AG08396 (cell line): Measurements from ENCODE around the gene RASD1.

Experiments
- DNase-seq: peaks from one replicate; pipeline ENCODE4 v3.0.0; 2012; ENCODE audit warnings: low spot score, mixed read lengths

Gene RASD1

DNA sequence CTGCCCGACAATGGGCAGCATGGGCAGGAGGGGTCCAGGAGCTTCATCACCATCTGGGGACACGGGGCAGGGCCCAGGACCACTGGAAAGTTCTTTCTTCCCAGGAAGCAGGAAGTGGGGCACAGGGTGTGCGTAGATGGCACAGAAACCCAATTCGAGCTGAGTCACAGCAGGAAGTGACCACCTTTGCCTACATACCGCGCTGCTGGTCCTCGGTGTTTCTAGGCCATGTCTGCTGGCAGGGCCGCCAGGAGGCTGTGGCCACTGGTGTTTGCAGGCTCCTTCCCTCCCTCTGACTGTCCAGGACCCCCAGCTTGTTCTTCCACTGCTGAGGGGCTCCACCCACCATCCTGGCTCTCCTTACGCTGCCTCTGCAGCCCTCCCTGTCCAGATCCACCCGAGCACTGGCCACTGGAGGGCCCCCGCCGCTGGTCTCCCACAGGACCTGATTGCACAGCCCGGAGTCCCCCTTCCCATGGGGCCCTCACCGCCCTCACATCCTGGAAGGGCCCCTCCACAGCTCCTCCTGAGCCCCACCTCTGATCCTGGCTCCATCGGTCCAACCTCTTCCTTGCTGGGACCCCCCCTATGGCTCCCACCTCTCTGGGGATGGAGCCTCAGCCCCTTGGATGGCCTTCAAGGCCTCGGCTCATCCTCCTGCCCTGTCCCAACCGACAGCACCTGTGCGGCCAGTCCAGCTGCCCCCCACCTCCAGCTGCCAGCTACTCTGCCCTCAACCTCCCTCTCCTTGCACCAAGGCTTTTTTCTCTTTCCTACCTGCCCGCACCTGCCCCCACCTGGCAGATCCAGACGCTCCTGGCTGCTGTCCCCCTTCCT, 14.5 kb upstream of the RASD1 start:
- DNase-seq: no peak

DNA sequence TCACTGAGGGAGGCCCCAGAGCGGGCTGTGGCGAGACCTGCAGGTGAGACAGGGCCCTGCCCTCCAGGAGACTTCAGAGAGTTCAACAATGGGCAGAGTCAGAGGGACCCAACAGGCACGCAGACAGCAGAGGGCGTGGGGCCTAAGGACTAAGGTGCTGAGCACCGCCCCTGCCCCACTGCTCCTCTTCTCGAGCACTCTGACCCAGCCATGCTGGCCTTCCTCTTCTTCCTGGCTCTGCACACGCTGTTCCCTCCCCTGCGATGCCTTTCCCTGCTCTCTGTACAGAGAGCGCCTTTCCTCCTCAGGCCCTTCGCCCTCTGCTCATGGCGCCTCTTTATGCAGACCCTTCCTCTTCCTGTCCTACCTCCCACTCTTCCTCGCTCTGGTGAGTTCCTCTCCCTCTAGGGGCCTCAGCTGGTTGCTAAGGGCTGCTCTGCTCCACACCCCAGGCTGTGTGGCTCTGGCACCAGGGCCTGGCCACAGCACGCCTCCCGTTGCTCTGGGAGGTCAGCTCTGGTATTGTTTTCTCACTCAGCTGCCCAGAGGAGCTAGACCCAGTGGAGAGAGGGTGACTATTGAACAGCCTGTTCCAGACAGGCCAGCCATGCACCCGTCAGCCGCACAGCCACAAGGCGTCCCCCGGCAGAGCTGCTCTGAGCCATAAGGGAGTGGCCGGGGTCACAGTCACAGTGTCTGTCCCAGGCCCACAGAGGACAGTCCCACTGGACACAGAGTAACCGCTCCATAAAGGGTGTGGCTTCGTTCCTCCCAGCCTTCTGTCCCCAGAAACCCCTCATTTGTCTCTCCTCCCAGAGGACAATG, 13.6 kb upstream of the RASD1 start:
- no peak for DNase-seq

DNA sequence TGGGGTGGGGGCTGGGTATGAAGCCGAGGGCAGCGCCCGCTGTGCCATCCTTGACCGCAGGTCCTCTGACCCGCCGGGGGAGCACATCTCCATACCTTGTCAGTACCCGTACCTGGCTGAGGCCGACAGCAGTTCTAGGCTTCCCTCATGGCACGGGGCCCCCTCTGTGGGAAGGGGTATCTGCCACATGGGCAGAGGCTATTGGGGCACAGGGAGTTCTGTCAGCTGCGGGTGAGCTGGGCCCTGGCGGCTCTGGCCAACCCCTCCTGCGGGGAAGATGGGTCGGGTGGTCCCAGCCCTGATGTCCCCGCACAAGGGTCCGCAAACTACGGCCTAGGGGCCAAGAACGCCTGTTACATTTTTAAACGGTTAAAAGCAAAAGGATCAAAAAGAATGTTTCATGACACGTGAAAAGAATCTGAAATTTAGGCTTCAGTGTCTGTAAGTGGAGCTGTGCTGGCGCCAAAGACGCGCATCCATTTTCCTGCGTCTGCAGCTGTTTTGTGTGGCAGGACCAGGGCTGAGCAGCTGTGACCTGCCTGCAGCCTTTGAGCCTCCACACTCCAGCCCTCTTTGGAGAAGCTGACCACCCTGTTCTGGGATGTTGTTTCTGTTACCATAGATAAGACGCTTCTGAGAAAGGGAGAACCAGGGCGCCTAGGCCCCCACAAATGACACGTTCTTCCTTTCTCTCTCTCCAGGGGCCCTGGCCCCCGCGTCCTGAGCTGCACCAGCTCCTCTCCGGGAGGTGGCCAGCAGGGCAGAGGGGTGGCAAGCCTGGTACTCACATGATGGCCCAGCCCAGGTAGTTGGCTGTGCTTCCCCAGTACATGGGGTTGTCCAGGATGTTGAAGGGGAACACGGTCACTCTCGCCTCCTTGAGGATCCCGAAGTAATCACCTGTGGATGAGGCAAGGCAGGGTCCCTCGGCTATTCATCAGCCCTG, 12.7 kb upstream of the RASD1 start:
- no peak for DNase-seq

DNA sequence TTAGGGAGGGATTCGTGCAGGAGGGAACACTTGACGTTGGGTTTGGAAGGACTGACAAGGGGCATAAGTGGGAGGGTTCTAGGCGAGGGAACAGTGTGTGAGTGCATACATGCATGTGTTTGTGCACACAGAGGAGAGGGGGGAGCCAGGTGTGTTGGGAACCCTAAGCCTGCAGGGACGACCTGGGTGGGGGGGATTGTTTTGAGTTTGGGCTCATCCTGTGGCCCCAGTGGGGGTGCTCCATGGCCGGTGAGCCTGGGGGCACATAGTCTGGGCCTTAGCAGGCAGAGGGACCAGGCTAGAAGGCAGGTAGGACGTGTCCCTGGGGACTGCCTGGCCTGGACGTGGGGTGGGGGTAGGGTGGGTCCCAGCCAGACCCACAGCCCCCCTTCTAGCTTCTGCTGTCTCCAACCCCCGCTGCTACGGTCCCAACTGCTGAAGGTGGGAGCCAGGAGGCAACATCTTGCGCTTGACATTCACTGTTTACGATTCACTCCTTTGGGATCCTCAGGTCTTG, 11.9 kb upstream of the RASD1 start:
- no peak for DNase-seq

- no peak for DNase-seq
Measured at GRCh38 chr17:17507465-17508011, 11.3 kb upstream of the RASD1 start.

DNA sequence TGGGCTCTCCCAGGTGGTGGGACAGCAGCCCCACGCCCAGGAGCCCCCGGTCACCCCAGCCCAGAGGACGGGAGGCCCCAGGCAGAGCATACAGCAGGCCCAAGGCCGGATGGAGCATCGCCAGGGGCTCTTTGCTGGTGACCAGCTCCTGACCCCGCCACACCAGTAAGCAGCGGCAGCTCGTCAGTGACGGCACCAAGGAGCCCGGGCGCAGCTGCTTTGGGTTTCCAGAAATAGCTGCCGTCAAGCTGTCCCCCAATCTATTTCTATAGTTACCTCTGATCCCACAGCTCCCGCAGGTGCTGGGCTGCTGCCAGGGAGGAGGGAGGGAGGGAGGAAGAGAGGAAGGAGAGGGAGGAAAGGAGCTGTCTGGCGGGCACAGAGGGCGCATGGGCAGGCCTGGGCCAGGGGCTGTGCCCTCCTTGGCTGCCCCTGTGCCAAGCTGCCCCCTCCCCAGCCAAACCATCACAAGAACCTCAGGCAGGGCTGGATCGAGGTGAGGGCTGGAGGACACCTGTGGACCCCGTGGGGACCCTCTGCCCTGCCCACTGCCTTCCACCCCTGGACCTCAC, 10.8 kb upstream of the RASD1 start:
- no peak for DNase-seq

DNA sequence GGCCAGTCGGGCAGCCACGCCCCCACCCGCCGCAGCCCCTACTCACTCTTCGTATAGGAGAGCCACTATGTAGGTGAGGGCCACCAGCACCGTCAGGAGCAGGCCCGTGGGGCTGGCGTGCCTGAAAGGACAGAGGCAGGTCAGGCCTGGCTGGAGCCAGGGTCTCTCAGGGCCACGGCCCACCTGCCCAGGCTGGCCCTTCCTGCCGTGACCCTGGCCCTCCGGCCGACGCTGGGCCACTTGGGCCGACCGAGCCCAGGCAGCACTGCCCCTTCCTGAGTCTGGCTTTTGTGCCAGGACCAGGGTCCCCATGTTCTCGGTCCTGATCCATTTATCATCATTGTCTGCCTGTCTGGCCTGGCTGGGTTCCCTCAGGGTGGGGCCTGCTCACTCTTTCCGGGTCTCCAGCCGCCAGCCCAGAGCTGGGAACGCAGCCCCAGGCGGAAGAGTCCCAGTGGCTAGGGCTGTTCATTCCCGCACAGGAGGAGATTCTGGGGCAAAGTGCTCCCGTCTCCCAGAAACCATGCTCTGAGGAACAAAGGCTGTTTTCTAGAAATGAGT, 10.1 kb upstream of the RASD1 start:
- no peak for DNase-seq

- DNase-seq: no peak
Measured at GRCh38 chr17:17505610-17506171, 9.5 kb upstream of the RASD1 start.

DNA sequence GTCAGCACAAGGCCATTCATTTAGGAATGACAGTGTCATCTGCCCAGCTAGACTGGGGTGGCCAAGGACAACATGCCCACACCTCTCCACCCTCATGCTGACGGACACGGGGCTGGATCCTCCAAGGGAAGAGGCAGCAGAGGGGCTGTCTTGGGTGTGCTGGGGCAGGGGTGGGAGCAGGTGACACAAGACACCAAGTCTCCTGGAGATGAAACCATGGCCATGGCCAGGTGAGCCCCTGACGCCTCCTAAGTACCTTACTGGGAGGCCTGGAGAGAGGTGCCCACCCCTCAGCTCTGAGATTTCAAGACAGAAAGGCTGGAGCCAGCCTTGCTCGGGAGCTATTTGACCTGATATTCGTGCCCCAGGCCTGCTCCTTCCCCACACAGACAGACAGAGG, 9.0 kb upstream of the RASD1 start:
- DNase-seq: no peak

- no peak for DNase-seq
Measured at GRCh38 chr17:17504341-17505140, 8.3 kb upstream of the RASD1 start.

DNA sequence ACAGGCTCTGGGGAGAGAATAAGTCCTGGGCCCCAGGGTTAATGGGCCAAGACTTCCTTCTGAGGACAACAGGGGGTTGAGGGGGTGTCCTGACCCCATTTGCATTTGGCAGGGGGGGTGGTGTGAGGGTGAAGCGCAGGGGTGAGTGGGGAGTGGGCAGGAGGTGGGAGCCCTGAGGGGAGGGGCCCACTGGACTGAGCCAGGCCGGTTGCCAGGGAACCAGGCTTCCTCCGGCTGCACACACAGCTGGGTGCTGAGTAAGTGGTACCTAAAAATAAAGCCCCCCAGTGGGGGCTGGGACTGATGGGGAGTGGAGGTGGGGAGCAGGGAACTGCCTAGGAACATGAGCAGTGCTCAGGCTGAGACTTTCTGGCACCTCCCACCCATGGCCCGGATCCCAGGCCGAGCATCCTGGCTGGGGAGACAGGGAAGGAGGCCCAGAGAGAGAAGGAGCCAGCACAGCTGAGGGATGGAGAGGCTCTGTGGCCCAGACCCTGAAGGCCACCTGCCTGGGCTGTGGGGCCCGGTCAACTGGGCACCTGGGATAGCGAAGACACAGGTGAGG, 7.5 kb upstream of the RASD1 start:
- DNase-seq: no peak

DNA sequence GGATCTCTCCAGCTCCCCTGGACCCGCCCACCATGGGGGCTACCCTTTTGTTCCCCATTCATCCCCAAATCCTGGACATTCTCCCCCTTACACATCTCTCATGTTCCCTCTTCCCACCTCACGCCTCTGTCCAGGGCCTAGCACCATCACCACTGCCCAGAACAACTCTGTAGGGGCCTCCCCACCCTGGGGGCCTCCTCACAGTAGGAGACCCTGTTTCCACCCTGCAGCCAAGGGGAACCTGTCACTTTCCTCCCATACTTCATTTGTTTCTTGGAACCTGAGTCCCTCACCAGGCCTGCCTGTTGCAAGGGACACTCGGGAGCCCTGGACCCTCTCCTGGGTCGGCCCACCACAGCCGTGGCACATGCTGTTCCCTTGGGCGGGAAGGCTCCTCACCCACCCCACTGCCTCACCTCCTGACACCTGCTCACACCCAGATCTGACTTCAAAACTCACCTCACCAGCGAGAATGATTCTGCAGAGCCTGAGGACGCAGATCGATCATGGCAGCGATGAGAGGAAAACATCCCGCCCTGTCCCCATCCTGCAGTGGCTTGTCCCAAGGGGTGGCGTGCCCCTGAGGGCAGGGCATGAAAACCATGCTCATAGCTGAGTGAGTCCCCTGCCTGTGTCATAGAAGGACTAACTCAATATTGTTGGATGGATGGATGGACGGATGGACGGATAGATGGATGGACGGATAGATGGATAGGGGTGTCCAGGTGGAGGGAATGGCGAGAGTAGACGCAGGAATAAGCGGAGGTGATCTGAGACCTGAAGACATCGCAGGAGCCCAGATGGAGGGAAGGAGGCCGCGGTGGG, 6.8 kb upstream of the RASD1 start:
- DNase-seq: no peak

- no peak for DNase-seq
Measured at GRCh38 chr17:17500999-17501605, 4.9 kb upstream of the RASD1 start.

- DNase-seq: no peak
Measured at GRCh38 chr17:17499402-17500145, 3.4 kb upstream of the RASD1 start.

GRCh38 chr17:17498606-17499301, 2.6 kb upstream of the RASD1 start:
- DNase-seq: no peak

DNA sequence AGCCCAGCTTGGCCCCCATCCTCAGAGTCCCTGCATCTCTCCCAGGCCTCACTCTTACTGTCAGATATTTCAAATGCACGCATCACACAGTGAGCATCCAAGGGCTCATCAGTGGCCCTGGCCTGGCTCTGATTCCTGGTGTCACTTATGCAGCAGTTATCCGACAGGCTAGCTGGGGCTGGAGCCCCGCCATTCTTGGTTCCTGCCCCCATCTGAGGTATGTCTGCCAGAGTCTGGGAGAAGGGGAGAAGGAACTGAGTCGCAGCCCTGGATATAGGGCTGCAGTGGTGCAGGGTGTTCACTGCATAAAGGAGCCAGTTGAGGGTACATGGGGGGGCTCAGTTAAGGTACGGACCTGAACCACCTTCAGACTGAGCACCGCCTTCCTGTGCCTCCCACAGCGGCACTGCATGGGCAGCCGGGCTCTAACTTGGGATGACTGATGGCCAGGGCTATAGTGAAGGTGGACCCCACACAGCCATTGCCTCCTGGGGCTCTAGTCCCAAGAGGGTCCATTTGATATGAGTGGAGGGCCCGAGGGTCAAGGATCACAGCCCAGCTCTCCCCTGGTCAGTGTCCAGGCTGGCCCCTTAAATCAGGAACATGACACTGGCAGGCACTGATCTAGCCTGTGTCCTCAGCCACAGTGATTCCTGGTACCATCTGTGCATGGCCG, 1.8 kb upstream of the RASD1 start:
- DNase-seq: no peak
